H9 (cell line): ENCODE data around the gene TM2D1. TPM values are rescaled to one million over a fixed set of nuclear protein-coding genes. Genes with fewer than 3 reads are reported as not detected.
"Not testable (repeated sequence)": the region's sequence is repeated elsewhere in the genome, so short reads cannot be mapped to it uniquely, and the experiment has no call there.

Experiments
- DNase-seq: peaks from one replicate; pipeline ENCODE4 v3.0.0-alpha.2; 2017
- H2AFZ ChIP-seq: one replicate; pipeline ENCODE4 v1.6.1; 2013; ENCODE audit warnings: mild to moderate bottlenecking, low read length, control low read depth, moderate library complexity
- H2AK5ac ChIP-seq: 2 replicates; pipeline ENCODE4 v1.6.1; 2013; ENCODE audit warnings: low read length, control low read depth, mixed read lengths; ENCODE audit not compliant: insufficient read length
- H2BK120ac ChIP-seq: one replicate; pipeline ENCODE4 v1.6.1; 2013; ENCODE audit warnings: low read depth, mild to moderate bottlenecking, low read length, control low read depth, inconsistent platforms; ENCODE audit not compliant: poor library complexity, severe bottlenecking
- H2BK12ac ChIP-seq: 2 replicates; pipeline ENCODE4 v1.6.1; 2013; ENCODE audit warnings: low read length, control low read depth, mixed read lengths, low read depth; ENCODE audit not compliant: insufficient read length
- H2BK15ac ChIP-seq: 2 replicates; pipeline ENCODE4 v1.6.1; 2013; ENCODE audit warnings: low read depth, low read length, control low read depth
- H2BK20ac ChIP-seq: one replicate; pipeline ENCODE4 v1.6.1; 2013; ENCODE audit warnings: low read depth, mild to moderate bottlenecking, low read length, control low read depth, inconsistent platforms; ENCODE audit not compliant: poor library complexity, severe bottlenecking
- H2BK5ac ChIP-seq: 2 replicates; pipeline ENCODE4 v1.6.1; 2013; ENCODE audit warnings: low read length, control low read depth, mixed read lengths; ENCODE audit not compliant: insufficient read length
- H3K14ac ChIP-seq: 2 replicates; pipeline ENCODE4 v1.6.1; 2013; ENCODE audit warnings: low read length, control low read depth; ENCODE audit not compliant: insufficient read depth
- H3K18ac ChIP-seq: 2 replicates; pipeline ENCODE4 v1.6.1; 2013; ENCODE audit warnings: low read depth, mild to moderate bottlenecking, mixed read lengths, low read length, control low read depth; ENCODE audit not compliant: insufficient read length
- H3K23ac ChIP-seq: 2 replicates; pipeline ENCODE4 v1.6.1; 2013; ENCODE audit warnings: low read length, control low read depth, mixed read lengths, low read depth; ENCODE audit not compliant: insufficient read length
- H3K23me2 ChIP-seq: 2 replicates; pipeline ENCODE4 v1.6.1; 2013; ENCODE audit warnings: low read depth, mild to moderate bottlenecking, mixed read lengths, low read length, control low read depth; ENCODE audit not compliant: insufficient read length, poor library complexity, severe bottlenecking
- H3K27ac ChIP-seq: 2 replicates; pipeline ENCODE4 v1.5.1; 2013; ENCODE audit warnings: low read length, control low read depth, mixed read lengths, low read depth; ENCODE audit not compliant: insufficient read length
- H3K27me3 ChIP-seq: 2 replicates; pipeline ENCODE4 v1.6.1; 2013; ENCODE audit warnings: low read length, control low read depth, inconsistent platforms; ENCODE audit not compliant: insufficient read depth
- H3K4ac ChIP-seq: 2 replicates; pipeline ENCODE4 v1.6.1; 2013; ENCODE audit warnings: low read depth, mild to moderate bottlenecking, control low read depth, inconsistent platforms, low read length, moderate library complexity
- H3K4me1 ChIP-seq: 2 replicates; pipeline ENCODE4 v1.6.1; 2013; ENCODE audit warnings: low read length, control low read depth, inconsistent platforms; ENCODE audit not compliant: insufficient read depth
- H3K4me2 ChIP-seq: 2 replicates; pipeline ENCODE4 v1.6.1; 2013; ENCODE audit warnings: low read length, control low read depth, mixed read lengths; ENCODE audit not compliant: insufficient read length, insufficient read depth
- H3K56ac ChIP-seq: 2 replicates; pipeline ENCODE4 v1.6.1; 2013; ENCODE audit warnings: low read depth, mild to moderate bottlenecking, mixed read lengths, low read length, control low read depth; ENCODE audit not compliant: insufficient read length
- H3K79me1 ChIP-seq: 2 replicates; pipeline ENCODE4 v1.6.1; 2013; ENCODE audit warnings: low read depth, mild to moderate bottlenecking, moderate library complexity, low read length, control low read depth, inconsistent platforms; ENCODE audit not compliant: insufficient read depth, poor library complexity, severe bottlenecking
- H3K79me2 ChIP-seq: 2 replicates; pipeline ENCODE4 v1.6.1; 2013; ENCODE audit warnings: low read length, control low read depth, inconsistent platforms; ENCODE audit not compliant: insufficient read depth
- H3K9ac ChIP-seq: 2 replicates; pipeline ENCODE4 v1.6.1; 2013; ENCODE audit warnings: low read length, control low read depth, mixed read lengths; ENCODE audit not compliant: insufficient read length; ENCODE audit errors: extremely low read depth
- H3K9me3 ChIP-seq: one replicate; pipeline ENCODE4 v1.6.1; 2013; ENCODE audit warnings: low read depth, low read length, inconsistent platforms; ENCODE audit not compliant: control insufficient read depth
- H3T11ph ChIP-seq: one replicate; pipeline ENCODE4 v1.6.1; 2013; ENCODE audit warnings: mild to moderate bottlenecking, low read length, control low read depth, inconsistent platforms
- H4K20me1 ChIP-seq: one replicate; pipeline ENCODE4 v1.6.1; 2013; ENCODE audit not compliant: control insufficient read depth, insufficient read length, insufficient read depth
- H4K5ac ChIP-seq: 2 replicates; pipeline ENCODE4 v1.6.1; 2013; ENCODE audit warnings: low read depth, mild to moderate bottlenecking, mixed read lengths, low read length, control low read depth; ENCODE audit not compliant: insufficient read length
- H4K8ac ChIP-seq: replicated peaks from 2 replicates; pipeline ENCODE4 v1.6.1; 2013; ENCODE audit warnings: low read length, control low read depth, mixed read lengths, low read depth; ENCODE audit not compliant: insufficient read length
- H4K91ac ChIP-seq: 2 replicates; pipeline ENCODE4 v1.6.1; 2013; ENCODE audit warnings: low read depth, mild to moderate bottlenecking, moderate library complexity, mixed read lengths, low read length, control low read depth; ENCODE audit not compliant: insufficient read length
- H3K27ac Mint-ChIP-seq, 3 experiments: 2 replicates in 2 of 3; 3 replicates in 1 of 3; pipeline ENCODE4 v1.8.0; 2020 to 2021; ENCODE audit warnings: mixed read lengths in 3 of 3, mild to moderate bottlenecking in 1 of 3, moderate library complexity in 1 of 3
- H3K27me3 Mint-ChIP-seq: 2 replicates; pipeline ENCODE4 v1.8.0; 2021; ENCODE audit warnings: low read depth, mild to moderate bottlenecking, moderate library complexity, mixed read lengths
- H3K36me3 Mint-ChIP-seq, 3 experiments: 2 replicates in 2 of 3; 3 replicates in 1 of 3; pipeline ENCODE4 v1.8.0; 2020 to 2021; ENCODE audit warnings: low read depth in 3 of 3, mixed read lengths in 3 of 3; ENCODE audit not compliant: insufficient read depth in 1 of 3
- H3K4me1 Mint-ChIP-seq, 2 experiments: 2 replicates each; pipeline ENCODE4 v1.8.0; 2020; ENCODE audit warnings: mixed read lengths in 2 of 2
- H3K4me3 Mint-ChIP-seq, 2 experiments: 2 replicates in 1 of 2; 3 replicates in 1 of 2; pipeline ENCODE4 v1.8.0; 2020 to 2021; ENCODE audit warnings: mild to moderate bottlenecking in 2 of 2, mixed read lengths in 2 of 2, moderate library complexity in 1 of 2
- H3K9me3 Mint-ChIP-seq, 2 experiments: 2 replicates in 1 of 2; 3 replicates in 1 of 2; pipeline ENCODE4 v1.8.0; 2020; ENCODE audit warnings: mild to moderate bottlenecking in 2 of 2, mixed read lengths in 2 of 2, moderate library complexity in 1 of 2
- WGBS: extraction: QIAGEN DNeasy Blood & Tissue Kit; methylation state at CpG from one replicate; pipeline ENCODE4 v1.1.7; 2013; ENCODE audit warnings: missing lambda C conversion rate, low lambda C conversion rate, mixed read lengths; ENCODE audit not compliant: insufficient read length; ENCODE audit errors: extremely low coverage; 5-methylcytosine and 5-hydroxymethylcytosine counted together
- total RNA-seq: library from RNA; stranded (reverse); gene quantifications from 2 replicates; pipeline ENCODE4 v1.2.1, GENCODE V29; 2021
- TF ChIP-seq, protein P1 (sequence below): fragments of 200-600 bp; sonication (generic); conservative IDR thresholded peaks from 3 replicates; pipeline ENCODE4 v1.8.0; 2021; ENCODE audit warnings: antibody characterized with exemption, mild to moderate bottlenecking

Gene TM2D1
- total RNA-seq, 1 experiment from 2014 or later: 20.3 TPM

DNA sequence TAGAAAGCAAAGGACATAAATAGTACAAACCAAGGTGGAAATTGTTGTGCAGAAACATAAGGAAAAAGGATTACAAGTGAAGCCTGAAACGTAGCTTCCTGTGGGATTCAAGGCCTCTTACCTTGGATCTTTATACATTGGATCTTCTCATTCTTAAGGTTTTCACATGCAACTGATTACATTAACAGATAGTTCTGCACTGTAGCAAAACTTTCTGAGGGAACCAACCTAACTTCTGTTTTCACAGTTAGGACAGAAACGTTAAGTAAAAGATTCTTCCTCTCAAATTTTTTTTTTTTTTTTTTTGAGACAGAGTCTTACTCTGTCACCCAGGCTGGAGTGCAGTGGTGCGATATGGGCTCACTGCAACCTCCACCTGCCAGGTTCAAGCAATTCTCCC is 7.8 kb upstream of the TM2D1 start:
- Histone ChIP-seq H4K20me1 (no peaks in the 10 kb centered on the region), H3K14ac (no peak overlapping the region), H4K5ac (no peak overlapping the region), H3K27ac (no peak overlapping the region), H4K91ac (no peak overlapping the region), H3K9ac (no peak overlapping the region), H2BK12ac (no peak overlapping the region), H2BK20ac (no peak overlapping the region), H3K79me2 (no peaks in the 10 kb centered on the region), H2BK120ac (no peak overlapping the region), H2AFZ (no peak overlapping the region), H3K56ac (no peak overlapping the region), H4K8ac (no peak overlapping the region), H2BK5ac (no peak overlapping the region), H3K79me1 (no peaks in the 10 kb centered on the region), H3K4me1 (peaks cover 3% of the 10 kb centered on the region; the same call in 1 of the 2 replicates), H3K4ac (no peak overlapping the region), H2AK5ac (no peak overlapping the region), H3K18ac (no peak overlapping the region), H3K23ac (no peak overlapping the region), H3K27me3 (no peaks in the 10 kb centered on the region), H3T11ph (no peak overlapping the region), H3K23me2 (no peaks in the 10 kb centered on the region), H3K4me2 (no peak overlapping the region), H2BK15ac (no peak overlapping the region), H3K9me3 (no peaks in the 10 kb centered on the region)
- no CpG with 5 or more reads among the region's 3 CpGs for WGBS
- TF ChIP-seq, protein P1, sequence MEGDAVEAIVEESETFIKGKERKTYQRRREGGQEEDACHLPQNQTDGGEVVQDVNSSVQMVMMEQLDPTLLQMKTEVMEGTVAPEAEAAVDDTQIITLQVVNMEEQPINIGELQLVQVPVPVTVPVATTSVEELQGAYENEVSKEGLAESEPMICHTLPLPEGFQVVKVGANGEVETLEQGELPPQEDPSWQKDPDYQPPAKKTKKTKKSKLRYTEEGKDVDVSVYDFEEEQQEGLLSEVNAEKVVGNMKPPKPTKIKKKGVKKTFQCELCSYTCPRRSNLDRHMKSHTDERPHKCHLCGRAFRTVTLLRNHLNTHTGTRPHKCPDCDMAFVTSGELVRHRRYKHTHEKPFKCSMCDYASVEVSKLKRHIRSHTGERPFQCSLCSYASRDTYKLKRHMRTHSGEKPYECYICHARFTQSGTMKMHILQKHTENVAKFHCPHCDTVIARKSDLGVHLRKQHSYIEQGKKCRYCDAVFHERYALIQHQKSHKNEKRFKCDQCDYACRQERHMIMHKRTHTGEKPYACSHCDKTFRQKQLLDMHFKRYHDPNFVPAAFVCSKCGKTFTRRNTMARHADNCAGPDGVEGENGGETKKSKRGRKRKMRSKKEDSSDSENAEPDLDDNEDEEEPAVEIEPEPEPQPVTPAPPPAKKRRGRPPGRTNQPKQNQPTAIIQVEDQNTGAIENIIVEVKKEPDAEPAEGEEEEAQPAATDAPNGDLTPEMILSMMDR: no peak
- Mint-ChIP-seq H3K27ac (no peak overlapping the region), H3K36me3 (no peaks in the 10 kb centered on the region), H3K9me3 (no peaks in the 10 kb centered on the region; a peak in 1 of 5 replicates), H3K27me3 (no peaks in the 10 kb centered on the region), H3K4me1 (peaks cover 3 to 9% of the 10 kb centered on the region in 2 experiments; a peak in 3 of 4 replicates), H3K4me3 (no peak overlapping the region)
- DNase-seq: no peak

DNA sequence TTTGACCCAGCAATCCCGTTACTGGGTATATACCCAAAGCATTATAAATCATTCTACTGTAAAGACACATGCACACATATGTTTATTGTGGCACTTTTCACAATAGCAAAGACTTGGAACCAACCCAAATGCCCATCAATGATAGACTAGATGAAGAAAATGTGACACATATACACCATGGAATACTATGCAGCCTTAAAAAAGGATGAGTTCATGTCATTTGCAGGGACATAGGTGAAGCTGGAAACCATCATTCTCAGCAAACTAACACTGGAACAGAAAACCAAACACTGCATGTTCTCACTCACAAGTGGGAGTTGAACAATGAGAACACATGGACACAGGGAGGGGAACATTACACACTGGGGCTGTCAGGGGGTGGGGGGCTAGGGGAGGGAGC is 5.7 kb upstream of the TM2D1 start:
- H2BK15ac ChIP-seq, H3K4me3 Mint-ChIP-seq, H4K20me1 ChIP-seq, H3K23ac ChIP-seq, H2BK12ac ChIP-seq, H3K18ac ChIP-seq, H3K9ac ChIP-seq, H3K27ac Mint-ChIP-seq, H3K79me1 ChIP-seq, H2AK5ac ChIP-seq, H3K23me2 ChIP-seq, H3K27ac ChIP-seq, H3K36me3 Mint-ChIP-seq, H3K56ac ChIP-seq, H3K4me1 Mint-ChIP-seq, H3K27me3 Mint-ChIP-seq, DNase-seq, H4K91ac ChIP-seq, H3K14ac ChIP-seq, H3K27me3 ChIP-seq, H2BK20ac ChIP-seq, H4K8ac ChIP-seq, H2BK120ac ChIP-seq, H3K9me3 Mint-ChIP-seq, H3K4ac ChIP-seq, H2BK5ac ChIP-seq, H3K9me3 ChIP-seq, H3K4me2 ChIP-seq, H4K5ac ChIP-seq, H2AFZ ChIP-seq, H3T11ph ChIP-seq, H3K79me2 ChIP-seq, H3K4me1 ChIP-seq: not testable (repeated sequence)
- no CpG with 5 or more reads among the region's 1 CpG for WGBS
